TTC549 (cell line): ENCODE results near the gene FAM185A.
"Not testable (repeated sequence)": the region's sequence is repeated elsewhere in the genome, so short reads cannot be mapped to it uniquely, and the experiment has no call there.

Experiments
- FAIRE-seq: peaks from 2 replicates; lab custom pipeline; 2012; peaks lifted over from hg19 to GRCh38; lab: Jason Lieb, UNC

FAM185A gene

GRCh38 chr7:102832674-102833073 lies 83.9 kb downstream of the FAM185A start:
- FAIRE-seq: no peak

DNA sequence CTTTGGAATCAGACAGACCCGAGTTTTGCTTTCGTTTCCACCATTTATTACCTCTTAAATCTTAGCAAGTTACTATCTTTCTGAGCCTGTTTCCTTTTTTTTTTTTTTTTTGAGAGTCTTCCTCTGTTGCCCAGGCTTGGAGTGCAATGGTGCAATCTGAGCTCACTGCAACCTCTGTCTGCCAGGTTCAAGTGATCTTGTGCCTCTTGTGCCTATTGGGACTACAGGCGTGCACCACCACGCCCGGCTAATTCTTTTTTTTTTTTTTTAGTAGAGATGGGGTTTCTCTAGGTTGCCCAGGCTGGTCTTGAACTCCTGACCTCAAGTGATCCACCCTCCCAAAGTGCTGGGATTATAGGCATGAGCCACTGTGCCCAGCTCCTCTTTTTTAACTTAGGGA lies 84.5 kb downstream of the FAM185A start:
- FAIRE-seq: no peak

- FAIRE-seq: no peak
Measured at GRCh38 chr7:102834466-102834865, 85.7 kb downstream of the FAM185A start.

DNA sequence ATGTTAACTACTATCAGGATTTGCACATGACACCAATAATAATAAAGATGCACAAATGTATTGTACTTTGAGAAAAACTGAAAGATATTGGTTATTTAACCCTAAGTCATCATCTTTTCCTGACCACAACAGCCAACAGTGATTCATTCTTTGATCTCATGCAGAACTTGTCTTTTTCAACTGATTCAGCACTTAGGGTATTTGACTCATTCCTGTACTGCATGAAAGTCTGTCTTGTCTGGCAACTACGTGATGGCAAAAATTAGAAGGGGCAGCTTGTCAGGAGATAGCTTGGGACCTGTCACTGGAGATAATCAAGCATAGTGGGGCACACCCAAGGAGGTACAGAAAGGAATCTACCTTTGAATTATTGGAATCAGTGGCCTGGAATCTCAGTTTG lies 86.2 kb downstream of the FAM185A start:
- FAIRE-seq: no peak

DNA sequence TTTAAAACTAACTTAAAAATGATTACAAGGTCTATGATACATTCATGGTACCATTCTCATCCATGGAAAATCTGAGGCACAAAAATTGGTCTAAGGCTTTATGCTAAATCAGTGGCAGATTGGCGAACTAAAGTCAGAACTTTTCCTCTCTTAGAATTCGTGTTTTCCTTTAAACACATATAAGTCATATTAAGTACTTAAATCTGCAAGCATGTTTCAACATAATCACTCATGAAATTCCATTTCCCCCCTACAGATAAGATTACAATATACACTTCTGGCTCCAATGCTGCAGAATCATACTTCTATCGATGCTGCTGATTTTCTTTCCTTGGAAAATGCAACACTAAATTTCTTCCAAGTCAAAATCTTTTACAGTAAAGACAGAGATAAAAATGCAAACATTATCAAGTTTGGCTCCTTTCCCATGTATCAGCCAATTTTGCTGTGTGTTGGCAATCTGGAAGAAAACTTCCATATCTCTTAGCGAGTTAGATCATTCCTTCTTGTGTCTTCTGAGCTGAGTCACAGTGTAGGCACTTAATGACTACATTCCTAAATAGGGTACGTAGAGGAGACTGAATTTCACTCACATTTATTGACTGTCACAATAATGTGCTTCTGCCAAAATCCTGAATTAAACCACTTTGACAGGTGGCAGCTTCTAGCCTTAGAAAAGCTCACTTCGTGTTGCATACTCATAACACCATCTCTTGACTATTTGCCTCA lies 87.6 kb downstream of the FAM185A start:
- no peak for FAIRE-seq

- no peak for FAIRE-seq
Measured at GRCh38 chr7:102836977-102837376, 88.2 kb downstream of the FAM185A start.

DNA sequence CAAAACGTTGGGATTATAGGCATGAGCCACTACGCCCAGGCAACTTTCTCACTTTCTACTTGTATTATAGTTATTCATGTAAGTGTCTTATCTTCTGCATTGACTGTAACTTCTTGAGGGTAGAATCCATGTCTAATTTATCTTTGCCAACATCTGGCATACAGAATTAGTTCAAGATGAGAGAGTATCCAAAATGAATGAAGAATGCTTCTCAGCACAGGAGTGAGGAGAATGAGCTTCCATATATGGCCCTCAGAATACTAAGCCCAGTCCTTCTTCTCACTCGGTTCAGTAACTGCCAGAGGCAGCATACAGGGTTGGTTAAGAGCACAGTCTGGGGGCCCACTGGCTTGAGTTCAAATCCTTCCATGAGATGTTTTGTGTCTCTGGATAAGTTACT lies 89.0 kb downstream of the FAM185A start:
- FAIRE-seq: no peak

GRCh38 chr7:102838572-102839101 lies 89.8 kb downstream of the FAM185A start:
- FAIRE-seq: not testable (repeated sequence)

GRCh38 chr7:102840404-102840803 lies 91.6 kb downstream of the FAM185A start:
- FAIRE-seq: no peak

DNA sequence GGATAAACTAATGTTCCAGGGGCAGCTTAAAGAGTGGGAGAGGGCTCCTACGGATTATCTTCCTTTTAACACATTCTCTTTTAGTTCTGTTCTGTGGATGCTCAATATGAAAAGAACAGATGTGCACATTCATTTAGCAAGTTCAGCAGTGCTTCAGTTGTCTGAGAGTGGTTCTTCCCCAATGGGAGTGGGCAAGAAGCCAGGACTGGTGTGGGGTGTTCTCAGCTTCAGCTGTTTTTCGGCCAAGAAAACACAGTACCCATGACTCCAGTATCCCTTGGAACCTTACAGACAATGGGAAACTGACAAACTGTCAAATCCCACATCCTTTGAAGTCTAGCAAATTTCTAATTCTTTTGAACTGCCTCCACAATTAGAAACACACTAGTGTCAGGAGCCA lies 92.5 kb downstream of the FAM185A start:
- no peak for FAIRE-seq

- FAIRE-seq: no peak
Measured at GRCh38 chr7:102842284-102842683, 93.5 kb downstream of the FAM185A start.

GRCh38 chr7:102843850-102844249 lies 95.1 kb downstream of the FAM185A start:
- FAIRE-seq: no peak

GRCh38 chr7:102845346-102845745 lies 96.5 kb downstream of the FAM185A start:
- no peak for FAIRE-seq

GRCh38 chr7:102849079-102849478 lies 100.3 kb downstream of the FAM185A start:
- no peak for FAIRE-seq

- FAIRE-seq: no peak
Measured at GRCh38 chr7:102849538-102849937, 100.7 kb downstream of the FAM185A start.

GRCh38 chr7:102856036-102856435 lies 107.2 kb downstream of the FAM185A start:
- no peak for FAIRE-seq
